GM23338 (cell line): Measurements from ENCODE around the gene RPL37A. TPM values are rescaled to one million over a fixed set of nuclear protein-coding genes. Genes with fewer than 3 reads are reported as not detected.

ENCODE experiments used
- ATAC-seq: fragments of 200-7000 bp; cut with Tn5 transposase; 3 replicates; pipeline ENCODE4 v1.9.1; 2020
- DNase-seq: peaks from one replicate; pipeline ENCODE4 v3.0.0-alpha.2; 2015; ENCODE audit warnings: low spot score
- H2AFZ ChIP-seq: fragments of 200-600 bp; sonication (generic); 2 replicates; pipeline ENCODE4 v1.8.0; 2016; ENCODE audit warnings: antibody characterized with exemption, mild to moderate bottlenecking, moderate library complexity
- H3F3A ChIP-seq: fragments of 200-600 bp; sonication (generic); replicated peaks from 2 replicates; pipeline ENCODE4 v1.8.0; 2017; ENCODE audit warnings: antibody characterized with exemption, mixed run types, low read depth
- H3K27ac ChIP-seq: fragments of 200-600 bp; sonication (generic); 2 replicates; pipeline ENCODE4 v1.6.1; 2016; ENCODE audit warnings: low read depth
- H3K27me3 ChIP-seq: fragments of 200-600 bp; sonication (generic); 2 replicates; pipeline ENCODE4 v1.8.0; 2016; ENCODE audit warnings: mild to moderate bottlenecking, mixed run types, moderate library complexity; ENCODE audit not compliant: insufficient read depth
- H3K36me3 ChIP-seq: fragments of 200-600 bp; sonication (generic); 2 replicates; pipeline ENCODE4 v1.8.0; 2016; ENCODE audit warnings: mild to moderate bottlenecking; ENCODE audit not compliant: insufficient read depth
- H3K4me1 ChIP-seq: fragments of 200-600 bp; sonication (generic); 2 replicates; pipeline ENCODE4 v1.8.0; 2016; ENCODE audit warnings: mild to moderate bottlenecking, moderate library complexity; ENCODE audit not compliant: insufficient read depth
- H3K4me2 ChIP-seq: fragments of 200-600 bp; sonication (generic); 2 replicates; pipeline ENCODE4 v1.7.1; 2017; ENCODE audit warnings: mixed run types
- H3K4me3 ChIP-seq: fragments of 200-600 bp; sonication (generic); 2 replicates; pipeline ENCODE4 v1.6.1; 2016; ENCODE audit warnings: mixed run types
- H3K79me2 ChIP-seq: fragments of 200-600 bp; sonication (generic); replicated peaks from 2 replicates; pipeline ENCODE4 v1.8.0; 2017; ENCODE audit warnings: mild to moderate bottlenecking; ENCODE audit not compliant: insufficient read depth
- H3K9me2 ChIP-seq: fragments of 200-600 bp; sonication (generic); 2 replicates; pipeline ENCODE4 v1.8.0; 2017; ENCODE audit not compliant: insufficient read depth
- H4K20me1 ChIP-seq: fragments of 200-600 bp; sonication (generic); replicated peaks from 2 replicates; pipeline ENCODE4 v1.8.0; 2017; ENCODE audit warnings: mild to moderate bottlenecking; ENCODE audit not compliant: insufficient read depth
- H3K27ac Mint-ChIP-seq: 2 replicates; pipeline ENCODE4 v1.8.0; 2020; ENCODE audit warnings: inconsistent platforms, mild to moderate bottlenecking, moderate library complexity, mixed read lengths
- H3K27me3 Mint-ChIP-seq: 3 replicates; pipeline ENCODE4 v1.8.0; 2022; ENCODE audit warnings: low read depth, mild to moderate bottlenecking, moderate library complexity, mixed read lengths, inconsistent platforms; ENCODE audit not compliant: insufficient read depth, poor library complexity
- H3K36me3 Mint-ChIP-seq: 3 replicates; pipeline ENCODE4 v1.8.0; 2021; ENCODE audit warnings: low read depth, mild to moderate bottlenecking, inconsistent platforms, moderate library complexity, mixed read lengths
- H3K4me1 Mint-ChIP-seq: 3 replicates; pipeline ENCODE4 v1.8.0; 2020; ENCODE audit warnings: mild to moderate bottlenecking, inconsistent platforms, mixed read lengths
- H3K4me3 Mint-ChIP-seq: 3 replicates; pipeline ENCODE4 v1.8.0; 2021; ENCODE audit warnings: moderate library complexity, mild to moderate bottlenecking, inconsistent platforms, mixed read lengths
- H3K9me3 Mint-ChIP-seq: 3 replicates; pipeline ENCODE4 v1.8.0; 2020; ENCODE audit warnings: moderate library complexity, mild to moderate bottlenecking, inconsistent platforms, mixed read lengths
- CTCF ChIP-seq, 2 experiments: fragments of 200-600 bp in 1 of 2; sonication (generic) in 1 of 2; conservative IDR thresholded peaks; 2 replicates each; pipeline versions ENCODE4 v1.5.1 to v1.6.1; 2016 to 2017; ENCODE audit warnings: antibody characterized with exemption in 2 of 2, low read depth in 2 of 2, mild to moderate bottlenecking in 2 of 2, moderate library complexity in 1 of 2
- EZH2 ChIP-seq: fragments of 200-600 bp; sonication (generic); IDR thresholded peaks from one replicate; pipeline ENCODE4 v1.8.0; 2017; ENCODE audit warnings: antibody characterized with exemption, mild to moderate bottlenecking, low read depth; ENCODE audit not compliant: unreplicated experiment
- NANOG ChIP-seq: IDR thresholded peaks from 2 replicates; pipeline ENCODE4 v1.6.1; 2016; ENCODE audit warnings: antibody characterized with exemption, borderline replicate concordance
- STAT1 ChIP-seq: IDR thresholded peaks from one replicate; pipeline ENCODE4 v1.6.1; 2016; ENCODE audit warnings: antibody characterized with exemption; ENCODE audit not compliant: unreplicated experiment
- ZNF114 ChIP-seq: fragments of 250-450 bp; sonication (Bioruptor Pico); IDR thresholded peaks from 2 replicates; pipeline ENCODE4 v1.5.0; 2020; ENCODE audit warnings: mild to moderate bottlenecking, moderate library complexity
- ZNF331 ChIP-seq: fragments of 250-450 bp; sonication (Bioruptor Pico); IDR thresholded peaks from 2 replicates; pipeline ENCODE4 v1.5.0; 2020; ENCODE audit warnings: low read depth, mild to moderate bottlenecking, moderate library complexity
- ZNF462 ChIP-seq: fragments of 250-450 bp; sonication (Bioruptor Pico); IDR thresholded peaks from 2 replicates; pipeline ENCODE4 v1.5.0; 2020; ENCODE audit warnings: mild to moderate bottlenecking, moderate library complexity
- polyA plus RNA-seq: library from polyadenylated mRNA; unstranded; fragments of >200 nt; fragmentation: Nextera tagmentation; extraction: Ambion mirVana; gene quantifications from 2 replicates; pipeline ENCODE4 v1.2.1, GENCODE V29; 2016
- total RNA-seq: library from RNA; depleted of rRNA; stranded (reverse); fragments of >200 nt; shearing (Covaris generic); gene quantifications from 2 replicates; pipeline ENCODE4 v1.2.3, GENCODE V29; 2014
- TF ChIP-seq, protein P1 (sequence below): IDR thresholded peaks from 2 replicates; pipeline ENCODE4 v1.6.1; 2016; ENCODE audit warnings: antibody characterized with exemption

RPL37A gene
- total and polyA plus RNA-seq, 2 experiments from 2014 or later, result 1,118 to 5,036 TPM

DNA sequence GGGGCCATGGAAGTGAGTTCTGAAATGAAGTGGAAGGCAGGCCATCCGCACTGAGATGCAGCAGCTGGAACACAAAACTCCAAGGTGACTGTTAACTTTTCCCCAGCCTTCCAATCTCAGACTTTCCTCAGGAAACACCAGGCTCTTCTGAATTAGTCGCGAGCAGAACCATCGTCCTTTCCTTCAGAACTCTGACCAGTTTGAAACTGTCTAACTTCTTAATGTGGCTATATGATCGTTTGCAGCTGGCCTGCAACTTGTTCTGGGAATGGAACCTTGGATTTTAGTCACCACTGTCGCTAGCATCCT, 620 bp upstream of the RPL37A start (continued):
- no peak for TF ChIP-seq ZNF462 (CRISPR knock-in tag)
- TF ChIP-seq STAT1, result no peak
- TF ChIP-seq, protein P1, sequence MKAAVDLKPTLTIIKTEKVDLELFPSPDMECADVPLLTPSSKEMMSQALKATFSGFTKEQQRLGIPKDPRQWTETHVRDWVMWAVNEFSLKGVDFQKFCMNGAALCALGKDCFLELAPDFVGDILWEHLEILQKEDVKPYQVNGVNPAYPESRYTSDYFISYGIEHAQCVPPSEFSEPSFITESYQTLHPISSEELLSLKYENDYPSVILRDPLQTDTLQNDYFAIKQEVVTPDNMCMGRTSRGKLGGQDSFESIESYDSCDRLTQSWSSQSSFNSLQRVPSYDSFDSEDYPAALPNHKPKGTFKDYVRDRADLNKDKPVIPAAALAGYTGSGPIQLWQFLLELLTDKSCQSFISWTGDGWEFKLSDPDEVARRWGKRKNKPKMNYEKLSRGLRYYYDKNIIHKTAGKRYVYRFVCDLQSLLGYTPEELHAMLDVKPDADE, result no peak

DNA sequence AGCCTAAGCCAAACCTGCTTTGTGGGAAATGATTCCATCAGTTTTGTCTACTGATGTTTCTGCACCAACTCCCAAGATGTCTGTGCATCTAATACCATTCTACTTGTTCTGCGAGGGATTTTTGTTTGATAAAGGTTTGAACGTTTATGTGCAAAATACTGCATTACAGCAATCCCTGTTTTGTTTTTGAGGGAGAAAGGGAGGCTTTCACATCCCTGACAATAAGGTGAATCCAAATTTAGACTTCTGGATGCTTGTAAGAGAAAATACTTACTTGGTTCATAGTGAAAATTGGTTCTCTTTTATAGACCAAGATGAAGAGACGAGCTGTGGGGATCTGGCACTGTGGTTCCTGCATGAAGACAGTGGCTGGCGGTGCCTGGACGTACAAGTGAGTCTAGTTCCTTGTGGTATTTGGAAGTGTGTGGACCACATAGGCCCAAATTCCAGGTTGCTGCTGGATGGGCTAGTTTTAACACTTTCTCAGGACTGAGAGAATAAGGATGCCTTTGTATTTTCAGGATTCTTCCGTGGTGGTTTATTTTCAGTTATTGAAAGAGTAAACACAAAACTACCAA, 1.1 kb downstream of the RPL37A start:
- Mint-ChIP-seq H3K27ac (peak overlapping the region; percentile 99), H3K27me3 (peaks cover 9% of the 10 kb centered on the region), H3K4me3 (peak overlapping the region; percentile 99), H3K4me1 (peaks cover 39% of the 10 kb centered on the region), H3K36me3 (peaks cover 62% of the 10 kb centered on the region), H3K9me3 (no peaks in the 10 kb centered on the region)
- TF ChIP-seq EZH2 (no peak), ZNF331 (CRISPR knock-in tag) (no peak), ZNF114 (CRISPR knock-in tag) (no peak), NANOG (no peak), CTCF (conservative IDR thresholded peaks at IDR 0.05; ENCODE audit: low read depth in 2 of 2) (no peak)
- H3K9me2 ChIP-seq, result no peaks in the 10 kb centered on the region
- no peak for DNase-seq
- peaks cover 32% of the 10 kb centered on the region for H4K20me1 ChIP-seq
- H3K4me2 ChIP-seq, result peak overlapping the region; percentile 91
- H2AFZ ChIP-seq, result no peak overlapping the region
- peak overlapping the region; percentile 94 for H3K27ac ChIP-seq
- H3K4me3 ChIP-seq, result peak overlapping the region; percentile 94
- no peak for ATAC-seq
- H3K79me2 ChIP-seq, result peaks cover 47% of the 10 kb centered on the region
- no peaks in the 10 kb centered on the region for H3K27me3 ChIP-seq
- H3F3A ChIP-seq, result peaks cover 57% of the 10 kb centered on the region
- peaks cover 55% of the 10 kb centered on the region for H3K36me3 ChIP-seq
- H3K4me1 ChIP-seq, result peaks cover 35% of the 10 kb centered on the region
